ENCODE measurements around the gene HDGFL2.

Gene HDGFL2

GRCh38 chr19:4471403-4472173 lies 509 bp upstream of the HDGFL2 start:
- DNase-seq (ENCODE audit: low spot score), result peak; percentile 99

GRCh38 chr19:4473011-4473762 lies 1.1 kb downstream of the HDGFL2 start:
- DNase-seq (ENCODE audit: low spot score), result no peak

- DNase-seq (ENCODE audit: low spot score), result peak; percentile 45
These were observed 1.8 kb downstream of the HDGFL2 start for GRCh38 chr19:4473763-4474513.

GRCh38 chr19:4474514-4475022 lies 2.5 kb downstream of the HDGFL2 start:
- peak; percentile 73 for DNase-seq (ENCODE audit: low spot score)

- DNase-seq (ENCODE audit: low spot score), result no peak
These were observed 5.1 kb downstream of the HDGFL2 start for GRCh38 chr19:4477034-4477801.

- no peak for DNase-seq (ENCODE audit: low spot score)
These were observed 10.7 kb downstream of the HDGFL2 start for GRCh38 chr19:4482721-4483364.

GRCh38 chr19:4483385-4483784 lies 11.3 kb downstream of the HDGFL2 start:
- no peak for DNase-seq (ENCODE audit: low spot score)

- DNase-seq (ENCODE audit: low spot score), result peak; percentile 3
These were observed 15.5 kb downstream of the HDGFL2 start for GRCh38 chr19:4487572-4487971.

GRCh38 chr19:4488496-4488895 lies 16.4 kb downstream of the HDGFL2 start:
- DNase-seq (ENCODE audit: low spot score), result peak; percentile 3

- DNase-seq (ENCODE audit: low spot score), result no peak
These were observed 19.3 kb downstream of the HDGFL2 start for GRCh38 chr19:4491446-4491845.

- DNase-seq (ENCODE audit: low spot score), result no peak
These were observed 20.4 kb downstream of the HDGFL2 start for GRCh38 chr19:4492337-4493103.

- no peak for DNase-seq (ENCODE audit: low spot score)
These were observed 21.2 kb downstream of the HDGFL2 start for GRCh38 chr19:4493104-4493928.

GRCh38 chr19:4493929-4494690 lies 22.0 kb downstream of the HDGFL2 start:
- no peak for DNase-seq (ENCODE audit: low spot score)

GRCh38 chr19:4494691-4495064 lies 22.6 kb downstream of the HDGFL2 start:
- no peak for DNase-seq (ENCODE audit: low spot score)

GRCh38 chr19:4495471-4495870 lies 23.4 kb downstream of the HDGFL2 start:
- no peak for DNase-seq (ENCODE audit: low spot score)

GRCh38 chr19:4496304-4496703 lies 24.2 kb downstream of the HDGFL2 start:
- DNase-seq (ENCODE audit: low spot score), result no peak

- DNase-seq (ENCODE audit: low spot score), result no peak
These were observed 25.8 kb downstream of the HDGFL2 start for GRCh38 chr19:4497770-4498389.

GRCh38 chr19:4498694-4499093 lies 26.6 kb downstream of the HDGFL2 start:
- DNase-seq (ENCODE audit: low spot score), result no peak

Data from AG20443 (cell line).